HG03060 (cell line): ENCODE results near the gene SYCP3.

Source experiments
- ATAC-seq: cut with Tn5 transposase; IDR thresholded peaks from one replicate; pipeline ENCODE4 v1.9.1; 2021; ENCODE audit warnings: low read depth, moderate number of reproducible peaks; ENCODE audit not compliant: unreplicated experiment

The SYCP3 gene

DNA sequence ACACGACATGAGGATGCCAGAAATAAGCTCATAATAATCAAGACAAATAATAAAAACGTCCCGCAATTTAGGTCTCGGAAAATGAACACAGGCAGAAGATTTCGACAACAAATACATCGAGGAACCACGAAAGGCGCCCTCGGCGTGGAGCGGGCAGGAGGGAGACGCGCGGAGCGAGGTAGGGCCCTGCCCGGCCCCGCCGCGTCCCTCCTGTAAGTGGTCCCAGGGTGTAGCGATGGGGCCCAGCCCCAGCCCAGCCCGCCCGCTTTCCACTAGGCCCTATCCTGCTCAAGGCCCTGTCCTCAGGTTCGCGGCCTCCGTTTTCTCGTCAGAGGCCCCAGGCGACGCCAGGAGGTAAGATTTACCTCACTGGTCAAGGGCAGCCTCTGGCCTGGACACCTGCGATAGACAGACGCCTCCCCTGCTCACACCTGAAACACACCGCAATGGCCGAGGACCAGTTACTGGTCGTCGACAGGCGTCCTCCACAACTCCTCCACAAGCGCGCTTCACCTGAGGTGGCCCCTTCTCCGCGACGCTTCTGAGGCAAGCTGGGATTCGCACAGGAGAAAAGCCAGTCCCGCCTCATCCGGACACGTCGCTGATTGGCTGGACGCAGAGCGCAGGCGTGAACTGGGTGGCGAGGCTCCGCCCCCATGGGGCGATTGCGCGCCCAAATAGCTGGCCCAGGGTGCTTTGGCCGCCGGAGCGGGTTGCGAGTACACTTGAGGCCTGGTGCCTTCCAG lies at the start of gene SYCP3:
TSS of gene SYCP3 (minus strand) at position 543 of the 746 bp plus-strand sequence. CDS start 1,527 bp downstream, outside the sequence.
- ATAC-seq: no peak

DNA sequence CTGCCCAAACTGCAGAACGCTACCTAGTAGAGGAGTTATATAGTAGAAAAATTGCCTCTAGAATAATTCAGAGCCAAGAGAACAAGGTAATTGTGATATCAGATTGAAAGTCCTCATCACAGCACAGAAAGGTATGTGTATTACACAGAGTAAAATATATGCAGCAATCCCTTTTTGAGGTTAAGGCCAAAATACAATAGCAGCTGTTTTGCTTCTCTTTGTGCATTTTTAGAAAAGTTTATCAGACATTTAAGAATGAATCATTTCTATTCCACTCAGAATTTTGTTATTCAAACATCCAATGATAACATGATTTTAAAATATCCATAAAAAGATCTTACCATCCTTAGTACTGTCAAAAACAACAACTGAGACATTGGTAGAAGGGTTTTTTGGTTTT lies 46.4 kb upstream of the SYCP3 start:
- ATAC-seq: no peak

GRCh38 chr12:101784376-101784775 lies 45.1 kb upstream of the SYCP3 start:
- no peak for ATAC-seq

DNA sequence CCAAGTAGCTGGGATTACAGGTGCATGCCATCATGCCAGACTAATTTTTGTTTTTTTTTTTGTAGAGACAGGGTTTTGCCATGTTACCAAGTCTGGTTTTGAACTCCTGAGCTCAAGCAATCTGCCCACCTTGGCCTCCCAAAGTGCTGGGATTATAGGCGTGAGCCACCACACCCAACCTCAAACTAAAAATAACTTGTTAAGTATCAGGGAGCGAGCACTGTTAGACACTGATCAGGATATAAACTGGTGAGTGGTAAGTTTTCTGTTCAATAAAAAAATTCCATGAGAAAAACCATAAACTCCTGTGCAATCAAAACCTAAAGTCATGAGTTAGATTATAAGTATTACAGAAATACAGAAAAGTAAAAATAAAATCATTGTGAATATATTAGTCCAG lies 44.6 kb upstream of the SYCP3 start:
- no peak for ATAC-seq

DNA sequence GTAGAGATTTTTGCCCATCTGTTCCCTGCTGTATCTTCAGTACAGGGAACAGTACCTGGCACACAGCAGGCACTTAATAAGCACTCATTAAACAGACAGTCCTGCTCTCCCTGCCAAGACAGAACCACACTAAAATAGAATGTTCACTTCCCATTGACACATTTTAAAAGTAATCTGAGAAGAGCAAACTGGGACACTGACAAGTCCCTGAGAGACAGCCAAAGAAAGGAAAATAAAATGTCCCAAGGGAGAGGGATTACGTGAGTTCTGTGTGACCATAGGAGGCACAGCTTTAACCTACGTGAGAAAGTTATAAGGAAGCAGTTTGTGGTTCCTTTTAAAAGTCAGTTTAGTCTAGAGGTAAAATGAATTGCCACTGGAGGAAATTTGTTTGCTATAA lies 43.9 kb upstream of the SYCP3 start:
- no peak for ATAC-seq

GRCh38 chr12:101782273-101782731 lies 43.0 kb upstream of the SYCP3 start:
- ATAC-seq: no peak

GRCh38 chr12:101781834-101782233 lies 42.6 kb upstream of the SYCP3 start:
- ATAC-seq: no peak

- ATAC-seq: no peak
Measured at GRCh38 chr12:101780599-101780998, 41.3 kb upstream of the SYCP3 start.

DNA sequence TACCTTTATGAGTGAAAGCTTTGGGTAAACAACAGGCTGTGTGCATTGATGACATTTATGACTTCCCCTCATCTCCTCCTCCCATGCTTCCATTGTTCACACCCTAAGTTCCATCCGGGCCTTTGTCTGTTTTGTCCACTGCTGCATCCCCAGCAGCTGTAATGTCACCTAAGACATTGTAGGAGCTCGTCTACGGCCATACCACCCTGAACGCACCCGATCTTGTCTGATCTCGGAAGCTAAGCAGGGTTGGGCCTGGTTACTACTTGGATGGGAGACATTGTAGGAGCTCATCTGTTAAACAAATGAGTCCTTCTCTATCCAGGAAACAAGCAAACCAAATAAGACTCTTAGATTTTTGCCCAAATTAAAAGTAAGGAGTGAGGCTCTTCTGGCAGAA lies 40.4 kb upstream of the SYCP3 start:
- no peak for ATAC-seq

DNA sequence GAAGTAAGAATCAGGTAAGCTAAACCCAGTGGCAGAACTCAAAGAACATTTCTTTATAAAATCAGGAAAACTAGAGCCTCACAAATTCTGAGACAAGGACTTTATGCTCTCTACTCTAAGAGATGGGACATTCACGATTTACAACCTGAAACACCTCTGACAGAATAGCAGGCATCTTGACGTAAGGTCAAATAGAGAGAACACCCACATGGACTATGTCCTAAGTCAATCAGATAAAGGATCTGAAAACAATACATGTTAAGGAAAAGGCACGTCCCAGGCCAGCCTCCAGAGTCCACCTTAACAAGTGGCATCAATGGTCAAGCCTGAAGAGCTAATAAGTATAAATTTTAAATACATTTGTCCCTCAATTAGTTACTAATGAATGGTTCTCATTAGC lies 39.9 kb upstream of the SYCP3 start:
- no peak for ATAC-seq

- ATAC-seq: no peak
Measured at GRCh38 chr12:101777978-101778377, 38.7 kb upstream of the SYCP3 start.

DNA sequence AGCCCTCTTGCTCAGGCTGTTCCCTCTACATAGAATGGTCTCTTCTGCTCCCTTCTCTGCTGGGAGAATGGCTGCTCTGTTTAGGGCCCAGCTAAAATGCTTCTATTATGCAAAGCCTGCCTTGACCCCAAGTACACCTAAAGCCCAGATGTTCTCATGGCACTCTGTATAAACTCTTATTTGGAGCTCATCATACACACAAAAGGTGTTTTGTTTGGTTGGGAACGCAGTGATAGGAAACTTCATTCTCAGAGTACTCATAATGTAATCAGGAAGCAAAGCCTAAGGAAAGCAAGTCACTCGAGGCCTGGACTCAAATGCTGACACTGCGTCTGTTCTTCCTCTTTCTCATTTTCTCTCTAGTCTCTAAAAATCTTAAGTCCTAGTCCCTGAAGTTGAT lies 38.2 kb upstream of the SYCP3 start:
- no peak for ATAC-seq

GRCh38 chr12:101775816-101776215 lies 36.6 kb upstream of the SYCP3 start:
- no peak for ATAC-seq

- peak; percentile 63 for ATAC-seq
Measured at GRCh38 chr12:101773650-101774162, 34.4 kb upstream of the SYCP3 start.

DNA sequence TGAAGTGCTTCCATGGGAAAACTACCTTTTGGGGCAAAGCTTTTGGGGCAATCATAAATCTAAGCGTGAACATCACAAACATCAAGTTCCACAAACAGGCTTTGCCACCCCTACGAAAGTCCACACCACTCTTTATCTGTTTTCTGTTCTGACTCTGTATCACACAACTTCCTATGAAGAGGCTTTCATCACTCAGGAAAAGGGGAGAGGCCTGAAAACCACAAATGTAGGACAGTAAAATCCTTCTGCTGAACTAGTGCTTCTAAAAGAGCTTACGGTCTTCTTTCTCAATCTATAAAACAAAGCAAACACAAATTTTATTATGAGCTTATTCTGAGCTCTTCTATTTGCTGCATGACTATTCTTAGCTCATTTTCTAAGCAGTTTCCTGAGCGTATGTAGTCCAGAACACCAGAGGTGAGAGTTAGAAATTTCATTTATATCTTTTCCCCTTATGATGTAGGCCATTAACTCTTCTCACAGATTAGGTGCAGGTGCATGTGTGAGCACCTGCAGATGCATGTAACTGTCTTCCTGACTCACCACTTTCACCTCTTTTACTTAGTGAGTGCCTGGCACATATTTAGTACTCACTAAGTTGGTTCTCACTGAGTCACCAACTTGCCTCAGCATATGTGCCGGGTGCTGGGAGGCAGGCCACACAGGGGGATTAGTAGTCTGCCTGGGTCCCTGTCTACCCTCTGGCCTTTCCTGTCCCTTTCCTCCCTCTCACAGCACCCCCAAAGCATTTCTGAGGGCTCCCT lies 32.9 kb upstream of the SYCP3 start:
- no peak for ATAC-seq

DNA sequence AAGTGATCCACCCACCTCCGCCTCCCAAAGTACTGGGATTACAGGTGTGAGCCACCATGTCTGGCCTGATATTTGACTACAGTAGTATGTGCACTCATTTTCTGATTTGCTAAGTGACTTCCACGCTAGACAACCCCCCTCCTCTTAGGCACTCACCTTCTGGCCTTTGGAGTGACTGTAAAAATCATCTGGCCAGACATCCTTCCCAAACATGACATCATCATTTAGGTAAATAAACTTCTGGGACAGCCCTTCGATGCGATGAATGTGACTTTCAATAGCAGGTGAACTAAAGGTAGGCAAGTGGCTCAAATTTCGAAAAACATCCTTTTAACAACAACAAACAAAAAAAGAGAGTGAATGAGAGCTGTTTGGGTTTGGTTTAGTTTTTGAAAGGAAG lies 30.6 kb upstream of the SYCP3 start:
- no peak for ATAC-seq

- ATAC-seq: no peak
Measured at GRCh38 chr12:101768781-101769180, 29.5 kb upstream of the SYCP3 start.

DNA sequence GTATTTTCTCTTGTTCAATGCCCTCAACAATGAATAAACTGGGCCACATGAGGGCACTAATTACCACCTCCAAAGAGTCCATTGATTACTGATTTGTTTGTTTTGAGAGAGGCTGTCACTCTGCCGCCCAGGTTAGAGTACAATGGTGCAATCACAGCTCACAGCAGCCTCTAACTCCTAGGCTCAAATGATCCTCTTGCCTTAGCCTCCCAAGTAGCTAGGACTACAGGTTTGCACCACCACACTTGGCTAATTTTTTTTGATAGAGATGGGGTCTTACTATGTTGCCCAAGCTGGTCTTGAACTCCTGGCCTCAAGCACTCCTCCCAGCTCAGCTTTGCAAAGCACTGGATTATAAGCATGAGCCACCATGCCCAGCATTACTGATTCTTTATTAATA lies 28.3 kb upstream of the SYCP3 start:
- ATAC-seq: no peak

GRCh38 chr12:101764051-101764792 lies 25.0 kb upstream of the SYCP3 start:
- ATAC-seq: no peak

DNA sequence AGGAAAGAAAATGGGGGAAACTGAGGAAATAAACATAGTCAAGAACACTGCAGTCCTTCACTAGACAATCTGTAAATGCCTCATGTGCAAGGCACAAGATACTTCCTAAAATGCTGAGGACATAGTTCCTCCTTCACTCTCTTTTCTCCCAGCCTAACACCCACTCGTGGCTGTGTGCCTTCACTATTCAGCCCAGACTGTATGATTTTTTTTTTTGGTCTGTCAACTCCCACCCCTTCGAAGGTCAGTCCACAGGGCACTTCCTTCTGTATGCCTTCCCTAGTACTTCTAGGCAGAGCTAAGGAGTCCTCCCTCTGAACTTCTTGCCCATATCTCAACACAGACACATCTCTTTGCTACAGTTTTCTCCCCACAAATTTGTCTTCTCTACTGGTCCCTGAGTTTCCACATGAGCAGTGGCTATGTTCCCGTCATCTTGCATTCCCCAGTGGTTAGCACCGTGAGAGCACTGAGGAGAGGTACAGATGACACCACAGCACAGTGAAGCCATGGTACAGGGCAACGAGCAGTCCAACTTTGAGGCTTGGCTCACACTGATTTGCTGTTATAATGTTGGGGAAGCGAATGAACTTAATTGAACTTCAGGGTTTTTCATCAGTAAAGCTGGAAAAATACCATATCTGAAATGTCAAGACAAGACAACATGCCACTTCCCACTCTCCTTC lies 24.1 kb upstream of the SYCP3 start:
- ATAC-seq: no peak
